Measurements from ENCODE around the gene TRIM58. TPM values are rescaled to one million over a fixed set of nuclear protein-coding genes. Genes with fewer than 3 reads are reported as not detected.

TRIM58 gene
- total RNA-seq, 1 experiment from 2014 or later = not detected

DNA sequence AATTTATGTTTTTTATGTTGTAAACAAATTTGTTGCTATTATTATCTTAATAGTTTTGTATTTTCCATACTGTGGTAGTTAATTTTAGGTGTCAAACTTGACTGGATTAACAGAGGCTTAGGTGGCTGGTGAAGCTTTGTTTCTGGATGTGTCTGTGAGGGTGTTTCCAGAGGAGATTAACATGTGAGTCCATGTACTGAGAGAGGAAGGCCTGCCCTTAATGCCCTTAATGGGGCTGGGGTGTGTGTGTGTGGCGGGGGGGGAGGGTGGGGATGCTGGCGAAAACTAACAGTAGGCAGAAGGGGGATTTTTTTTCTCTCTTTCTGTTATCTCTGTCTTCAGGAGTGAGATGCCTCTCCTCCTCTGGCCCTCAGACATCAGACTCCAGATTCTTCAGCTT lies 34.9 kb upstream of the TRIM58 start:
- Histone ChIP-seq H4K20me1 (ENCODE audit: insufficient read depth) (no peaks in the 10 kb centered on the region), H3K79me2 (ENCODE audit: insufficient read depth, low read length) (no peaks in the 10 kb centered on the region), H3K9me3 (ENCODE audit: control insufficient read depth in 1 of 2, insufficient read depth in 1 of 2, low read depth in 1 of 2, low read length in 2 of 2) (peaks cover 5 to 7% of the 10 kb centered on the region in 2 experiments; a peak in 2 of 4 replicates), H3K4me1 (ENCODE audit: control insufficient read depth in 1 of 2, insufficient read depth in 2 of 2, low read length in 2 of 2) (no peaks in the 10 kb centered on the region), H3K36me3 (ENCODE audit: control insufficient read depth in 1 of 2, insufficient read depth in 2 of 2, low read length in 2 of 2) (no peaks in the 10 kb centered on the region), H3K9ac (ENCODE audit: low read length) (no peak overlapping the region), H3K27ac (ENCODE audit: low read depth, low read length) (no peak overlapping the region), H3K4me2 (ENCODE audit: low read length) (no peak overlapping the region), H2AFZ (ENCODE audit: low read depth, low read length, poor library complexity, severe bottlenecking) (no peak overlapping the region), H3K9me2 (ENCODE audit: insufficient read depth) (no peaks in the 10 kb centered on the region), H3K27me3 (ENCODE audit: insufficient read depth, low read length) (no peaks in the 10 kb centered on the region), H3K4me3 (replicated peaks in 1 of 2; ENCODE audit: low read depth in 1 of 2, low read length in 2 of 2) (no peak overlapping the region)
- DNase-seq (ENCODE audit: low read depth, low spot score) = no peak
- ChIA-PET RAD21 (ENCODE audit: low non-redundant PET in 1 of 2, low total read pairs in 2 of 2, uncharacterized antibody in 2 of 2, unreplicated experiment in 2 of 2) (no interaction called here), POLR2A (no interaction called here), CTCF (no interaction called here)
- no peak for ATAC-seq
- intact Hi-C loops (cut with micrococcal nuclease) = no loop called here
- TF ChIP-seq SRF (IDR thresholded peaks at IDR 0.05; ENCODE audit: low read depth) = no peak
- no peak for TF ChIP-seq YY1 (IDR thresholded peaks at IDR 0.05; ENCODE audit: extremely low read depth, insufficient replicate concordance, low read depth, low read length)
- TF ChIP-seq CBX3 (IDR thresholded peaks at IDR 0.05; ENCODE audit: low read depth) = no peak
- no peak for TF ChIP-seq RAD21 (IDR thresholded peaks at IDR 0.05; ENCODE audit: low read depth)
- TF ChIP-seq, protein P1, sequence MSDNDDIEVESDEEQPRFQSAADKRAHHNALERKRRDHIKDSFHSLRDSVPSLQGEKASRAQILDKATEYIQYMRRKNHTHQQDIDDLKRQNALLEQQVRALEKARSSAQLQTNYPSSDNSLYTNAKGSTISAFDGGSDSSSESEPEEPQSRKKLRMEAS (IDR thresholded peaks at IDR 0.05) = no peak
- no peak for TF ChIP-seq CEBPB (IDR thresholded peaks at IDR 0.05; ENCODE audit: low read depth)
- TF ChIP-seq ZNF274 (IDR thresholded peaks at IDR 0.05; ENCODE audit: low read depth, low read length) = no peak
- no peak for TF ChIP-seq SP1 (IDR thresholded peaks at IDR 0.05; ENCODE audit: low read depth)
- no peak for TF ChIP-seq EZH2 (IDR thresholded peaks at IDR 0.05)
- TF ChIP-seq, protein P2, sequence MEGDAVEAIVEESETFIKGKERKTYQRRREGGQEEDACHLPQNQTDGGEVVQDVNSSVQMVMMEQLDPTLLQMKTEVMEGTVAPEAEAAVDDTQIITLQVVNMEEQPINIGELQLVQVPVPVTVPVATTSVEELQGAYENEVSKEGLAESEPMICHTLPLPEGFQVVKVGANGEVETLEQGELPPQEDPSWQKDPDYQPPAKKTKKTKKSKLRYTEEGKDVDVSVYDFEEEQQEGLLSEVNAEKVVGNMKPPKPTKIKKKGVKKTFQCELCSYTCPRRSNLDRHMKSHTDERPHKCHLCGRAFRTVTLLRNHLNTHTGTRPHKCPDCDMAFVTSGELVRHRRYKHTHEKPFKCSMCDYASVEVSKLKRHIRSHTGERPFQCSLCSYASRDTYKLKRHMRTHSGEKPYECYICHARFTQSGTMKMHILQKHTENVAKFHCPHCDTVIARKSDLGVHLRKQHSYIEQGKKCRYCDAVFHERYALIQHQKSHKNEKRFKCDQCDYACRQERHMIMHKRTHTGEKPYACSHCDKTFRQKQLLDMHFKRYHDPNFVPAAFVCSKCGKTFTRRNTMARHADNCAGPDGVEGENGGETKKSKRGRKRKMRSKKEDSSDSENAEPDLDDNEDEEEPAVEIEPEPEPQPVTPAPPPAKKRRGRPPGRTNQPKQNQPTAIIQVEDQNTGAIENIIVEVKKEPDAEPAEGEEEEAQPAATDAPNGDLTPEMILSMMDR (IDR thresholded peaks at IDR 0.05 in 2 of 3, conservative IDR thresholded peaks at IDR 0.05 in 1 of 3; ENCODE audit: borderline replicate concordance in 1 of 3, insufficient read depth in 1 of 3, low read depth in 2 of 3, low read length in 2 of 3) = no peak
- no peak for TF ChIP-seq EGR1 (IDR thresholded peaks at IDR 0.05; ENCODE audit: low read depth)
- TF ChIP-seq ZFX (IDR thresholded peaks at IDR 0.05) = no peak
- TF ChIP-seq, protein P3, sequence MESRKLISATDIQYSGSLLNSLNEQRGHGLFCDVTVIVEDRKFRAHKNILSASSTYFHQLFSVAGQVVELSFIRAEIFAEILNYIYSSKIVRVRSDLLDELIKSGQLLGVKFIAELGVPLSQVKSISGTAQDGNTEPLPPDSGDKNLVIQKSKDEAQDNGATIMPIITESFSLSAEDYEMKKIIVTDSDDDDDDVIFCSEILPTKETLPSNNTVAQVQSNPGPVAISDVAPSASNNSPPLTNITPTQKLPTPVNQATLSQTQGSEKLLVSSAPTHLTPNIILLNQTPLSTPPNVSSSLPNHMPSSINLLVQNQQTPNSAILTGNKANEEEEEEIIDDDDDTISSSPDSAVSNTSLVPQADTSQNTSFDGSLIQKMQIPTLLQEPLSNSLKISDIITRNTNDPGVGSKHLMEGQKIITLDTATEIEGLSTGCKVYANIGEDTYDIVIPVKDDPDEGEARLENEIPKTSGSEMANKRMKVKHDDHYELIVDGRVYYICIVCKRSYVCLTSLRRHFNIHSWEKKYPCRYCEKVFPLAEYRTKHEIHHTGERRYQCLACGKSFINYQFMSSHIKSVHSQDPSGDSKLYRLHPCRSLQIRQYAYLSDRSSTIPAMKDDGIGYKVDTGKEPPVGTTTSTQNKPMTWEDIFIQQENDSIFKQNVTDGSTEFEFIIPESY (IDR thresholded peaks at IDR 0.05; ENCODE audit: extremely low read depth, insufficient replicate concordance, low read length) = no peak
- no peak for TF ChIP-seq TCF7L2 (IDR thresholded peaks at IDR 0.05; ENCODE audit: borderline replicate concordance, extremely low read depth, insufficient read depth, insufficient read length)
- no peak for TF ChIP-seq POLR2AphosphoS5 (IDR thresholded peaks at IDR 0.05; ENCODE audit: low read depth, low read length)
- TF ChIP-seq, protein P4, sequence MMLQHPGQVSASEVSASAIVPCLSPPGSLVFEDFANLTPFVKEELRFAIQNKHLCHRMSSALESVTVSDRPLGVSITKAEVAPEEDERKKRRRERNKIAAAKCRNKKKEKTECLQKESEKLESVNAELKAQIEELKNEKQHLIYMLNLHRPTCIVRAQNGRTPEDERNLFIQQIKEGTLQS (IDR thresholded peaks at IDR 0.05) = no peak
- TF ChIP-seq, protein P5, sequence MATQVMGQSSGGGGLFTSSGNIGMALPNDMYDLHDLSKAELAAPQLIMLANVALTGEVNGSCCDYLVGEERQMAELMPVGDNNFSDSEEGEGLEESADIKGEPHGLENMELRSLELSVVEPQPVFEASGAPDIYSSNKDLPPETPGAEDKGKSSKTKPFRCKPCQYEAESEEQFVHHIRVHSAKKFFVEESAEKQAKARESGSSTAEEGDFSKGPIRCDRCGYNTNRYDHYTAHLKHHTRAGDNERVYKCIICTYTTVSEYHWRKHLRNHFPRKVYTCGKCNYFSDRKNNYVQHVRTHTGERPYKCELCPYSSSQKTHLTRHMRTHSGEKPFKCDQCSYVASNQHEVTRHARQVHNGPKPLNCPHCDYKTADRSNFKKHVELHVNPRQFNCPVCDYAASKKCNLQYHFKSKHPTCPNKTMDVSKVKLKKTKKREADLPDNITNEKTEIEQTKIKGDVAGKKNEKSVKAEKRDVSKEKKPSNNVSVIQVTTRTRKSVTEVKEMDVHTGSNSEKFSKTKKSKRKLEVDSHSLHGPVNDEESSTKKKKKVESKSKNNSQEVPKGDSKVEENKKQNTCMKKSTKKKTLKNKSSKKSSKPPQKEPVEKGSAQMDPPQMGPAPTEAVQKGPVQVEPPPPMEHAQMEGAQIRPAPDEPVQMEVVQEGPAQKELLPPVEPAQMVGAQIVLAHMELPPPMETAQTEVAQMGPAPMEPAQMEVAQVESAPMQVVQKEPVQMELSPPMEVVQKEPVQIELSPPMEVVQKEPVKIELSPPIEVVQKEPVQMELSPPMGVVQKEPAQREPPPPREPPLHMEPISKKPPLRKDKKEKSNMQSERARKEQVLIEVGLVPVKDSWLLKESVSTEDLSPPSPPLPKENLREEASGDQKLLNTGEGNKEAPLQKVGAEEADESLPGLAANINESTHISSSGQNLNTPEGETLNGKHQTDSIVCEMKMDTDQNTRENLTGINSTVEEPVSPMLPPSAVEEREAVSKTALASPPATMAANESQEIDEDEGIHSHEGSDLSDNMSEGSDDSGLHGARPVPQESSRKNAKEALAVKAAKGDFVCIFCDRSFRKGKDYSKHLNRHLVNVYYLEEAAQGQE (IDR thresholded peaks at IDR 0.05; ENCODE audit: low read depth) = no peak
- TF ChIP-seq JUND (IDR thresholded peaks at IDR 0.05) = no peak
- TF ChIP-seq SIN3A (IDR thresholded peaks at IDR 0.05; ENCODE audit: low read depth) = no peak
- BruUV-seq (replicated peaks) = no TSS peak

Data from HCT116 (cell line).